HG02798 (cell line): Measurements from ENCODE around the gene NUB1.
A peak's percentile ranks its signal among the peaks of the same experiment; 100 is the strongest.
"Not testable (repeated sequence)": the region's sequence is repeated elsewhere in the genome, so short reads cannot be mapped to it uniquely, and the experiment has no call there.

Source experiments
- ATAC-seq: cut with Tn5 transposase; IDR thresholded peaks from one replicate; pipeline ENCODE4 v1.9.1; 2021; ENCODE audit warnings: mild to moderate bottlenecking; ENCODE audit not compliant: unreplicated experiment, poor library complexity

The NUB1 gene

GRCh38 chr7:151341357-151342101 lies at the start of gene NUB1:
Gene NUB1, plus strand, starts transcription at chr7:151341812. Its CDS starts 3,538 bp downstream, at chr7:151345350.
- peak; percentile 72 for ATAC-seq

- ATAC-seq, result no peak
These were observed 48.8 kb upstream of the NUB1 start for GRCh38 chr7:151292850-151293249.

- ATAC-seq, result no peak
These were observed 45.2 kb upstream of the NUB1 start for GRCh38 chr7:151296202-151296992.

- ATAC-seq, result no peak
These were observed 42.8 kb upstream of the NUB1 start for GRCh38 chr7:151298765-151299164.

- ATAC-seq, result no peak
These were observed 42.1 kb upstream of the NUB1 start for GRCh38 chr7:151299530-151299929.

- no peak for ATAC-seq
These were observed 41.5 kb upstream of the NUB1 start for GRCh38 chr7:151299940-151300645.

GRCh38 chr7:151301471-151302462 lies 39.8 kb upstream of the NUB1 start:
- ATAC-seq, result no peak

- ATAC-seq, result not testable (repeated sequence)
These were observed 37.4 kb upstream of the NUB1 start for GRCh38 chr7:151304251-151304650.

GRCh38 chr7:151304856-151305255 lies 36.8 kb upstream of the NUB1 start:
- no peak for ATAC-seq

- ATAC-seq, result no peak
These were observed 35.2 kb upstream of the NUB1 start for GRCh38 chr7:151306374-151306773.

GRCh38 chr7:151306860-151307259 lies 34.8 kb upstream of the NUB1 start:
- no peak for ATAC-seq

- no peak for ATAC-seq
These were observed 34.1 kb upstream of the NUB1 start for GRCh38 chr7:151307536-151307935.

GRCh38 chr7:151308256-151308655 lies 33.4 kb upstream of the NUB1 start:
- no peak for ATAC-seq

- ATAC-seq, result no peak
These were observed 32.8 kb upstream of the NUB1 start for GRCh38 chr7:151308791-151309190.

GRCh38 chr7:151309311-151309710 lies 32.3 kb upstream of the NUB1 start:
- ATAC-seq, result no peak

- no peak for ATAC-seq
These were observed 31.0 kb upstream of the NUB1 start for GRCh38 chr7:151310578-151310977.

GRCh38 chr7:151311294-151311864 lies 30.2 kb upstream of the NUB1 start:
- no peak for ATAC-seq

- ATAC-seq, result no peak
These were observed 29.3 kb upstream of the NUB1 start for GRCh38 chr7:151312356-151312755.
